Activated CD8-positive, alpha-beta T cell treated with anti-CD3 and anti-CD28 coated beads, Interleukin-2, amount 10 ng/mL, durations not matched to agents 7 days and 5 days (primary cell): Measurements from ENCODE around the gene C7orf33. TPM values are rescaled to one million over a fixed set of nuclear protein-coding genes. Genes with fewer than 3 reads are reported as not detected.

Experiments used
- ATAC-seq: fragments of 150-1000 bp; cut with Tn5 transposase; one replicate; pipeline ENCODE4 v1.10.0; 2021; ENCODE audit warnings: moderate library complexity
- CTCF ChIA-PET: fragments of 350-600 bp; sonication (Branson Sonifier 250); formaldehyde crosslinking; loops from one replicate; lab custom pipeline; 2021; ENCODE audit warnings: antibody characterized with exemption; lab: Charles Lee
- POLR2A ChIA-PET: fragments of 350-600 bp; sonication (Branson Sonifier 250); formaldehyde crosslinking; loops from one replicate; lab custom pipeline; 2021; ENCODE audit warnings: antibody characterized with exemption; lab: Charles Lee
- DNase-seq: peaks from one replicate; pipeline ENCODE4 v3.0.0-alpha.2; 2020
- H3K27ac Mint-ChIP-seq: one replicate; pipeline ENCODE4 v1.8.0; 2021; ENCODE audit warnings: mild to moderate bottlenecking, mixed read lengths
- H3K27me3 Mint-ChIP-seq: one replicate; pipeline ENCODE4 v1.8.0; 2021; ENCODE audit warnings: low read depth, mixed read lengths
- H3K36me3 Mint-ChIP-seq: one replicate; pipeline ENCODE4 v1.8.0; 2021; ENCODE audit warnings: low read depth, mixed read lengths
- H3K4me1 Mint-ChIP-seq: one replicate; pipeline ENCODE4 v1.8.0; 2021; ENCODE audit warnings: low read depth, mixed read lengths
- H3K4me3 Mint-ChIP-seq: one replicate; pipeline ENCODE4 v1.8.0; 2021; ENCODE audit warnings: mild to moderate bottlenecking, mixed read lengths
- H3K9me3 Mint-ChIP-seq: one replicate; pipeline ENCODE4 v1.8.0; 2022; ENCODE audit warnings: mixed read lengths; ENCODE audit not compliant: insufficient read depth
- total RNA-seq, 2 experiments: library from RNA; stranded (reverse); gene quantifications; one replicate each; pipeline ENCODE4 v1.2.3, GENCODE V29; 2021

Gene C7orf33
- total RNA-seq, 2 experiments from 2014 or later: not detected

DNA sequence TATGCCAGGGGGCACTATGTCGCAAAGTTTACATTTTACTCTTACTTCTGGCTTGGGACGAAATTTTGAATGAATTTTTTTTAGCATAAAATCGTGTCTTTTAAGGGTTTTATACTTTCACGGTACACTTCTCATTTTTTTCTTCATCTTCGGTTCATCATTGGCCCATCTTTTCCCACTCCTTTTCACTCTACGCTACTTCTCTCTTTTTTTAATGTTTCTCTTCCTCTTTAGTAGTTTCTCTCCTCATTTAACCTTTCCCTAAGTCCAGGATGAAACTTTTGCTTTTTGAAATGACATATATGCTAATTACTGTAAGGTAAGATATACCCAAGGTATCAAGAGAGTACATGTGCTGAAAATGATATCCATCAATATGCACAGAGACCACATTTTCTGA, 39.5 kb downstream of the C7orf33 start:
- ATAC-seq (no peak), DNase-seq (no peak)
- no peak overlapping the region for H3K4me3 Mint-ChIP-seq
- peaks cover 11% of the 10 kb centered on the region for H3K9me3 Mint-ChIP-seq
- POLR2A ChIA-PET: no interaction called here
- H3K27me3 Mint-ChIP-seq: peaks cover 14% of the 10 kb centered on the region
- H3K36me3 Mint-ChIP-seq: peaks cover 22% of the 10 kb centered on the region
- H3K4me1 Mint-ChIP-seq: peaks cover 70% of the 10 kb centered on the region
- CTCF ChIA-PET: no interaction called here
- no peak overlapping the region for H3K27ac Mint-ChIP-seq

DNA sequence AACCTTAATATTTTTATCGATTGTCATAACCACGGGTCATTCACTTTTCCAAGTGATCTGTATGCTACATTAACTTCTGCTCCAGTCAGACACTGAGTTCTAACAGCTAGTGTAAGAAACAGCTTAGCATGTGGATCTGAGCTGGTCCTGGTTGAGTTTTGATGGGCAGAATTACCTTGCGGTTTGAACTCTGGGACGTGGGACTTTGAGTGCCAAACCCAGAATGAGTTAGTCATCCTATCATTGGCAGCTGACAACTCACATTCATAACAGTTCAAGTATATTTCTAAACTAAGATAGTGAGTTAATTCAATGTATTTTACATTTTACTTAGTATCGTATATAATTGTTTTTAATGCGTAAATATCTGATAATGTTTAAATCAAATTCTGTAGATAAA, 43.2 kb downstream of the C7orf33 start:
- ChIA-PET CTCF (interaction anchor here (1.0 kb wide), 1 partner anchor 9 kb away, joined by 4 read pairs; no protein-coding TSS in a partner anchor), POLR2A (no interaction called here)
- no peak for ATAC-seq

DNA sequence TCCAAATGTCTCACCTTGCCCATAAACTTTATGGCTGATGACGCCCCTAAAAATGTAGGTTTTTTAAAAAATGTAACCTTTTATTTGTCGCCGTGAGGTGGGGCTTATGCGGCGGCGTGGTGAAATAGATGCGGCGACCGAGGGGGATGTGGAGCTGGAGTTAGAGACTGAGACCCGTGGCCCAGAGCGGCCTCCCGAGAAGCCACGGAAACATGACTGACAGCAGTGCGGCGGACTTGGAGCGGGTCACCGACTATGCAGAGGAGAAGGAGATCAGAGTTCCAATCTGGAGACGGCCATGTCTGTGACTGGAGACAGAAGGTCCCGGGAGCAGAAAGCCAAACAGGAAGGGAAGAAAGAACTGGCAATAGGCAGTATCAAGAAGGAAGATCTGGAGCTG, 46.5 kb downstream of the C7orf33 start:
- POLR2A ChIA-PET: no interaction called here
- Mint-ChIP-seq H3K27me3 (peaks cover 8% of the 10 kb centered on the region), H3K4me1 (peaks cover 16% of the 10 kb centered on the region), H3K36me3 (peaks cover 9% of the 10 kb centered on the region), H3K9me3 (peaks cover 7% of the 10 kb centered on the region), H3K27ac (no peak overlapping the region), H3K4me3 (no peak overlapping the region)
- no peak for ATAC-seq
- CTCF ChIA-PET: no interaction called here
- DNase-seq: no peak

More for the DNA sequence above, 43.2 kb downstream of the C7orf33 start:
- no peak overlapping the region for H3K4me3 Mint-ChIP-seq
- peaks cover 22% of the 10 kb centered on the region for H3K36me3 Mint-ChIP-seq
- H3K27ac Mint-ChIP-seq: no peak overlapping the region
- peaks cover 11% of the 10 kb centered on the region for H3K9me3 Mint-ChIP-seq
- H3K27me3 Mint-ChIP-seq: peaks cover 16% of the 10 kb centered on the region
- DNase-seq: no peak
- H3K4me1 Mint-ChIP-seq: peaks cover 39% of the 10 kb centered on the region

DNA sequence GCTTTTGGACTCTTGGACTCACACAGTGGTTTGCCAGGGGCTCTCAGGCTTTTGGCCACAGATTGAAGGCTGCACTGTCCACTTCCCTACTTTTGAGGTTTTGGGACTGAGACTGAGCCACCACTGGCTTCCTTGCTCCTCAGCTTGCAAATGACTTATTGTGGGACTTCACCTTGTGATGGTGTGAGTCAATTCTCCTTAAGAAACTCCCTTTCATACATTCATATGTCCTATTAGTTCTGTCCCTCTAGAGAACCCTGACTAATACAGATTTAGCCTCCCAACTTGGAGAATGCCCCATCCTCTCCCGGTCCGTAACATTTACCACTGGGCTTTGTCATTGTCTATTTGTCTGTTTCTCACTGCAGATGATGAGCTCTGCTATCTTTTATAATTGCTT, 55.3 kb downstream of the C7orf33 start:
- Mint-ChIP-seq H3K27ac (no peak overlapping the region), H3K36me3 (no peaks in the 10 kb centered on the region), H3K4me1 (no peaks in the 10 kb centered on the region), H3K9me3 (no peaks in the 10 kb centered on the region), H3K27me3 (peaks cover 17% of the 10 kb centered on the region), H3K4me3 (no peak overlapping the region)
- ChIA-PET CTCF (no interaction called here), POLR2A (no interaction called here)
- DNase-seq: no peak
- ATAC-seq: no peak

GRCh38 chr7:148650232-148650858, 59.8 kb downstream of the C7orf33 start:
- DNase-seq (no peak), ATAC-seq (no peak)
- CTCF ChIA-PET: no interaction called here
- Mint-ChIP-seq H3K27me3 (peaks cover 22% of the 10 kb centered on the region), H3K36me3 (no peaks in the 10 kb centered on the region), H3K9me3 (no peaks in the 10 kb centered on the region), H3K27ac (no peak overlapping the region), H3K4me3 (no peak overlapping the region), H3K4me1 (no peaks in the 10 kb centered on the region)
- POLR2A ChIA-PET: no interaction called here

DNA sequence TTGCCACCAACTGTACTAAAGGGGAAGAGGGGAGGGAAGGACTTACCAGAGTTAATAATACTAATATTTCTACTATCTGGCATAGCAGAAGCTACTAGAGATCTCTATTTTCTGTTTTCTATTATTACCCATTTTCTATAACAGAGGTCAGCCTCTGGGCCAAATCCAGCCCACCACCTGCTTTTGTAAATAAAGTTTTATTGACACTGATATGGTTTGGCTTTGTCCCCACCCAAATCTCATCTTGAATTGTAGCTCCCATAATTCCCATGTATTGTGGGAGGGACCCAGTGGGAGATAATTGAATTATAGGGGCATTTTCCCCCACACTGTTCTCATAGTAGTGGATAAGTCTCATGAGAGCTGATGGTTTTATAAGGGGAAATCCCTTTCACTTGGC, 62.2 kb downstream of the C7orf33 start:
- H3K27ac Mint-ChIP-seq: no peak overlapping the region
- no peak overlapping the region for H3K4me3 Mint-ChIP-seq
- ATAC-seq (no peak), DNase-seq (no peak)
- H3K27me3 Mint-ChIP-seq: peaks cover 16% of the 10 kb centered on the region
- H3K9me3 Mint-ChIP-seq: no peaks in the 10 kb centered on the region
- ChIA-PET CTCF (no interaction called here), POLR2A (no interaction called here)
- H3K36me3 Mint-ChIP-seq: no peaks in the 10 kb centered on the region
- no peaks in the 10 kb centered on the region for H3K4me1 Mint-ChIP-seq

- Mint-ChIP-seq H3K9me3 (no peaks in the 10 kb centered on the region), H3K4me1 (peaks cover 2% of the 10 kb centered on the region), H3K27me3 (peaks cover 12% of the 10 kb centered on the region), H3K36me3 (no peaks in the 10 kb centered on the region), H3K27ac (no peak overlapping the region), H3K4me3 (no peak overlapping the region)
- DNase-seq (no peak), ATAC-seq (no peak)
- POLR2A ChIA-PET: no interaction called here
- CTCF ChIA-PET: interaction anchor here (1.1 kb wide), 1 partner anchor 82 kb away, joined by 3 read pairs; no protein-coding TSS in a partner anchor
These were observed 67.4 kb downstream of the C7orf33 start for GRCh38 chr7:148657929-148658328.

DNA sequence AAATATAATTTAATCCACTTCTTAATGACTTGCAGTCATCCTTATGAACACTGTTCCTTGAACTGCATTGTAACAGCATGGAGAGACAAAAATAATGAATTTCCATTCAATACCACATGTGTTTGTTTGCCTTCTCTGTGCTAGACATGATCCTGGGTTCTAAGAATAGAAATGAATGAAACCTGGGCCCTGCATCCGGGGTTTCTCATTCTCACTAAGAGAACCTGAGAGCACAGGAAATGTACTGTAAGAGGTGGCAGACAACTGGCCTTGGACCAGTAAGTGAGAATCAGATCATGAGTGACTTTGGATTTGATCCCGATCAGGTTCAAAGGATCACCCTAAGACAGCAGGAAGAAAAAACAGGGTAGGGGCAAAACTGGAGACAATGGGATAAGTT, 70.9 kb downstream of the C7orf33 start:
- ATAC-seq (no peak), DNase-seq (peak; percentile 27)
- no peak overlapping the region for H3K4me3 Mint-ChIP-seq
- H3K36me3 Mint-ChIP-seq: no peaks in the 10 kb centered on the region
- H3K9me3 Mint-ChIP-seq: no peaks in the 10 kb centered on the region
- peaks cover 10% of the 10 kb centered on the region for H3K27me3 Mint-ChIP-seq
- peaks cover 2% of the 10 kb centered on the region for H3K4me1 Mint-ChIP-seq
- no peak overlapping the region for H3K27ac Mint-ChIP-seq
- CTCF ChIA-PET: no interaction called here
- POLR2A ChIA-PET: no interaction called here

GRCh38 chr7:148662646-148663045, 72.1 kb downstream of the C7orf33 start:
- Mint-ChIP-seq H3K9me3 (no peaks in the 10 kb centered on the region), H3K4me3 (no peak overlapping the region), H3K27me3 (peaks cover 10% of the 10 kb centered on the region), H3K27ac (no peak overlapping the region), H3K36me3 (no peaks in the 10 kb centered on the region), H3K4me1 (peaks cover 2% of the 10 kb centered on the region)
- ChIA-PET POLR2A (no interaction called here), CTCF (interaction anchor here (1.2 kb wide), 1 partner anchor 279 kb away, joined by 4 read pairs; no protein-coding TSS in a partner anchor)
- DNase-seq (no peak), ATAC-seq (no peak)

GRCh38 chr7:148664324-148664723, 73.8 kb downstream of the C7orf33 start:
- POLR2A ChIA-PET: no interaction called here
- DNase-seq (no peak), ATAC-seq (no peak)
- Mint-ChIP-seq H3K4me3 (no peak overlapping the region), H3K27ac (no peak overlapping the region), H3K9me3 (no peaks in the 10 kb centered on the region), H3K36me3 (no peaks in the 10 kb centered on the region), H3K4me1 (peaks cover 2% of the 10 kb centered on the region), H3K27me3 (peaks cover 5% of the 10 kb centered on the region)
- CTCF ChIA-PET: no interaction called here

- Mint-ChIP-seq H3K4me1 (peaks cover 4% of the 10 kb centered on the region), H3K4me3 (no peak overlapping the region), H3K27me3 (peaks cover 5% of the 10 kb centered on the region), H3K27ac (no peak overlapping the region), H3K9me3 (no peaks in the 10 kb centered on the region), H3K36me3 (no peaks in the 10 kb centered on the region)
- CTCF ChIA-PET: no interaction called here
- ATAC-seq: no peak
- no peak for DNase-seq
- POLR2A ChIA-PET: no interaction called here
These were observed 74.7 kb downstream of the C7orf33 start for GRCh38 chr7:148665221-148665620.
